HepG2 (cell line): Measurements from ENCODE around the gene ERF. TPM values are rescaled to one million over a fixed set of nuclear protein-coding genes. Genes with fewer than 3 reads are reported as not detected.

Source experiments
- ARHGAP35 ChIP-seq: sonication (generic); formaldehyde crosslinking; IDR thresholded peaks from 2 replicates; pipeline ENCODE4 v1.9.0; 2022; ENCODE audit warnings: mild to moderate bottlenecking, inconsistent platforms, moderate library complexity, missing genetic modification reagents, borderline replicate concordance
- ARID5B ChIP-seq: IDR thresholded peaks from 2 replicates; pipeline ENCODE4 v1.4.0; 2020; ENCODE audit warnings: mild to moderate bottlenecking, missing genetic modification reagents
- BCL6 ChIP-seq: IDR thresholded peaks from 2 replicates; pipeline ENCODE4 v1.6.1; 2016; ENCODE audit warnings: missing genetic modification reagents, missing compliant biosample characterization
- CREB1 ChIP-seq, 2 experiments: fragments of 450-650 bp in 1 of 2; IDR thresholded peaks; 2 replicates each; pipeline ENCODE4 v1.6.1; 2016 to 2017; ENCODE audit warnings: control low read depth in 1 of 2, mild to moderate bottlenecking in 1 of 2, missing compliant biosample characterization in 1 of 2, missing genetic modification characterization in 1 of 2
- DPF2 ChIP-seq: sonication (generic); formaldehyde crosslinking; IDR thresholded peaks from 2 replicates; pipeline ENCODE4 v1.4.0; 2020; ENCODE audit warnings: mild to moderate bottlenecking, low read depth, missing genetic modification reagents, borderline replicate concordance
- GZF1 ChIP-seq: sonication (generic); formaldehyde crosslinking; IDR thresholded peaks from 2 replicates; pipeline ENCODE4 v1.5.1; 2020; ENCODE audit warnings: mild to moderate bottlenecking, missing genetic modification reagents
- HIC2 ChIP-seq: sonication (generic); formaldehyde crosslinking; IDR thresholded peaks from 2 replicates; pipeline ENCODE4 v1.9.0; 2022; ENCODE audit warnings: low read depth, missing genetic modification reagents
- HNRNPUL1 ChIP-seq: fragments of 200-400 bp; formaldehyde crosslinking; IDR thresholded peaks from 2 replicates; pipeline ENCODE4 v1.6.1; 2017; ENCODE audit warnings: low read depth, mild to moderate bottlenecking, low read length, moderate library complexity
- NFE2L1 ChIP-seq: sonication (generic); formaldehyde crosslinking; IDR thresholded peaks from 2 replicates; pipeline ENCODE4 v1.4.0; 2020; ENCODE audit warnings: missing genetic modification reagents, mild to moderate bottlenecking, borderline replicate concordance
- NFKB2 ChIP-seq: sonication (generic); formaldehyde crosslinking; IDR thresholded peaks from 2 replicates; pipeline ENCODE4 v1.4.0; 2020; ENCODE audit warnings: missing genetic modification reagents, borderline replicate concordance
- NR2F6 ChIP-seq, 2 experiments: IDR thresholded peaks; 2 replicates each; pipeline ENCODE4 v1.6.1; 2016; ENCODE audit warnings: antibody characterized with exemption in 1 of 2, mild to moderate bottlenecking in 1 of 2
- PHF8 ChIP-seq: sonication (generic); formaldehyde crosslinking; IDR thresholded peaks from 2 replicates; pipeline ENCODE4 v1.5.0; 2020; ENCODE audit warnings: missing genetic modification reagents
- SALL1 ChIP-seq: sonication (generic); formaldehyde crosslinking; IDR thresholded peaks from 2 replicates; pipeline ENCODE4 v1.8.0; 2022; ENCODE audit warnings: mild to moderate bottlenecking, missing genetic modification reagents
- SALL2 ChIP-seq: sonication (generic); formaldehyde crosslinking; IDR thresholded peaks from 2 replicates; pipeline ENCODE4 v1.8.1; 2023; ENCODE audit warnings: mild to moderate bottlenecking, missing genetic modification reagents, inconsistent platforms
- SIX1 ChIP-seq: sonication (generic); formaldehyde crosslinking; IDR thresholded peaks from 2 replicates; pipeline ENCODE4 v1.4.0; 2020; ENCODE audit warnings: missing genetic modification reagents, borderline replicate concordance
- TFDP2 ChIP-seq: sonication (generic); formaldehyde crosslinking; IDR thresholded peaks from 2 replicates; pipeline ENCODE4 v1.4.0; 2020; ENCODE audit warnings: missing genetic modification reagents
- U2AF1 ChIP-seq: fragments of 200-400 bp; formaldehyde crosslinking; optimal IDR thresholded peaks from 2 replicates; pipeline ENCODE3; 2017; ENCODE audit warnings: mild to moderate bottlenecking, low read depth, low read length
- ZNF10 ChIP-seq: sonication (generic); formaldehyde crosslinking; IDR thresholded peaks from 2 replicates; pipeline ENCODE4 v1.4.0; 2020; ENCODE audit warnings: mild to moderate bottlenecking, low read depth, missing genetic modification reagents, borderline replicate concordance
- ZNF552 ChIP-seq: sonication (generic); formaldehyde crosslinking; IDR thresholded peaks from 2 replicates; pipeline ENCODE4 v1.9.0; 2022; ENCODE audit warnings: missing genetic modification reagents, mild to moderate bottlenecking, borderline replicate concordance
- ZNF674 ChIP-seq: sonication (generic); formaldehyde crosslinking; IDR thresholded peaks from 2 replicates; pipeline ENCODE4 v1.5.0; 2020; ENCODE audit warnings: low read depth, mild to moderate bottlenecking, missing genetic modification reagents
- ZNF780A ChIP-seq: sonication (generic); formaldehyde crosslinking; IDR thresholded peaks from 2 replicates; pipeline ENCODE4 v1.8.0; 2022; ENCODE audit warnings: mild to moderate bottlenecking, missing genetic modification reagents, moderate library complexity
- ZNF792 ChIP-seq: IDR thresholded peaks from 2 replicates; pipeline ENCODE4 v1.6.1; 2016
- polyA plus RNA-seq, 8 experiments: library from polyadenylated mRNA; depleted of rRNA in 3 of 8; stranded (reverse) in 7 of 8; unstranded in 1 of 8; fragments of >200 nt; fragmentation: Illumina TruSeq in 4 of 8; extraction: Trizol in 4 of 8; gene quantifications; 2 replicates each; pipeline versions ENCODE4 v1.2.1 to v1.2.3, GENCODE V29; 2011 to 2016; ENCODE audit warnings: low read depth in 4 of 8, missing spikeins in 1 of 8, mixed read lengths in 1 of 8; ENCODE audit not compliant: insufficient read depth in 1 of 8
- total RNA-seq, 5 experiments: library from RNA; depleted of rRNA; stranded (reverse); fragments of >200 nt; fragmentation: Illumina TruSeq; extraction: Trizol; gene quantifications; 2 replicates each; pipeline ENCODE4 v1.2.3, GENCODE V29; 2016; ENCODE audit warnings: low read depth in 1 of 5

The ERF gene
- total and polyA plus RNA-seq, 2 of the 13 experiments (the other 11 are each of a cell fraction or from before 2014, with no cell fraction given): 67.1 to 69.9 TPM

GRCh38 chr19:42270346-42271044, 15.6 kb upstream of the ERF start (continued):
- no peak for TF ChIP-seq SALL2
- TF ChIP-seq DPF2: 0 out of 2 replicates have a peak, but pooled peaks have one; percentile 10
- peak; percentile 48; the same call in 1 of the 2 replicates for TF ChIP-seq HIC2 (CRISPR knock-in tag)
- no peak for TF ChIP-seq BCL6 (CRISPR knock-in tag)
- TF ChIP-seq ZNF552: no peak
- TF ChIP-seq ZNF780A: no peak
- no peak for TF ChIP-seq ARID5B (CRISPR knock-in tag)
- no peak for TF ChIP-seq ZNF792 (CRISPR knock-in tag)
- TF ChIP-seq NR2F6 (IDR thresholded peaks at IDR 0.05): no peak
- TF ChIP-seq NR2F6 (CRISPR knock-in tag; IDR thresholded peaks at IDR 0.05): no peak
- TF ChIP-seq U2AF1: no peak
- TF ChIP-seq GZF1 (CRISPR knock-in tag): no peak
- peak; percentile 21; the same call in 1 of the 2 replicates for TF ChIP-seq SALL1 (CRISPR knock-in tag)
- no peak for TF ChIP-seq ZNF10 (CRISPR knock-in tag)
- TF ChIP-seq CREB1 (IDR thresholded peaks at IDR 0.05): peak; percentile 45; the same call in 1 of the 2 replicates
- no peak for TF ChIP-seq CREB1 (CRISPR knock-in tag; IDR thresholded peaks at IDR 0.05)
- no peak for TF ChIP-seq ZNF674 (CRISPR knock-in tag)
- TF ChIP-seq HNRNPUL1: no peak
- TF ChIP-seq SIX1 (CRISPR knock-in tag): no peak
- TF ChIP-seq TFDP2 (CRISPR knock-in tag): no peak
- TF ChIP-seq NFE2L1: no peak
- TF ChIP-seq NFKB2 (CRISPR knock-in tag): 0 out of 2 replicates have a peak, but pooled peaks have one; percentile 11
- TF ChIP-seq ARHGAP35: no peak
- no peak for TF ChIP-seq PHF8 (CRISPR knock-in tag)
